Adipocyte (in vitro differentiated cells): Measurements from ENCODE around the gene TEX14.
"Not testable (repeated sequence)": the region's sequence is repeated elsewhere in the genome, so short reads cannot be mapped to it uniquely, and the experiment has no call there.

Source experiments
- DNase-seq: peaks from one replicate; pipeline ENCODE4 v3.0.0-alpha.2; 2015; ENCODE audit warnings: low read depth
- H3K27me3 ChIP-seq: replicated peaks from 2 replicates; pipeline ENCODE4 v1.7.0; 2013; ENCODE audit warnings: mild to moderate bottlenecking, low read length, moderate library complexity; ENCODE audit not compliant: control insufficient read depth, insufficient read depth
- H3K36me3 ChIP-seq: 2 replicates; pipeline ENCODE4 v1.7.0; 2013; ENCODE audit warnings: low read length, mild to moderate bottlenecking, moderate library complexity; ENCODE audit not compliant: control insufficient read depth, insufficient read depth, severe bottlenecking
- H3K4me1 ChIP-seq: 2 replicates; pipeline ENCODE4 v1.7.0; 2013; ENCODE audit warnings: mild to moderate bottlenecking, low read length, moderate library complexity; ENCODE audit not compliant: control insufficient read depth, insufficient read depth
- H3K4me3 ChIP-seq: 2 replicates; pipeline ENCODE4 v1.7.0; 2013; ENCODE audit warnings: mild to moderate bottlenecking, low read length, moderate library complexity
- H3K9ac ChIP-seq: 2 replicates; pipeline ENCODE4 v1.7.0; 2013; ENCODE audit warnings: mild to moderate bottlenecking, low read length, moderate library complexity
- H3K9me3 ChIP-seq: 2 replicates; pipeline ENCODE4 v1.7.0; 2013; ENCODE audit warnings: mild to moderate bottlenecking, low read length, moderate library complexity; ENCODE audit not compliant: control insufficient read depth

Gene TEX14

GRCh38 chr17:58667934-58668597 is 23.8 kb downstream of the TEX14 start:
- H3K9me3 ChIP-seq, result no peaks in the 10 kb centered on the region
- H3K36me3 ChIP-seq, result no peaks in the 10 kb centered on the region
- H3K27me3 ChIP-seq, result no peaks in the 10 kb centered on the region
- DNase-seq, result no peak
- H3K4me1 ChIP-seq, result no peaks in the 10 kb centered on the region
- no peak overlapping the region for H3K9ac ChIP-seq
- H3K4me3 ChIP-seq, result no peak overlapping the region

GRCh38 chr17:58666858-58667267 is 25.0 kb downstream of the TEX14 start:
- Histone ChIP-seq H3K27me3 (no peaks in the 10 kb centered on the region), H3K9me3 (no peaks in the 10 kb centered on the region), H3K36me3 (no peaks in the 10 kb centered on the region), H3K4me3 (no peak overlapping the region), H3K9ac (no peak overlapping the region), H3K4me1 (no peaks in the 10 kb centered on the region)
- peak; percentile 75 for DNase-seq

GRCh38 chr17:58665946-58666857 is 25.6 kb downstream of the TEX14 start:
- Histone ChIP-seq H3K27me3 (no peaks in the 10 kb centered on the region), H3K4me3 (no peak overlapping the region), H3K9me3 (no peaks in the 10 kb centered on the region), H3K36me3 (no peaks in the 10 kb centered on the region), H3K9ac (no peak overlapping the region), H3K4me1 (no peaks in the 10 kb centered on the region)
- DNase-seq, result no peak

- Histone ChIP-seq H3K4me1 (no peaks in the 10 kb centered on the region), H3K4me3 (no peak overlapping the region), H3K27me3 (no peaks in the 10 kb centered on the region), H3K9ac (no peak overlapping the region), H3K36me3 (no peaks in the 10 kb centered on the region), H3K9me3 (no peaks in the 10 kb centered on the region)
- DNase-seq, result no peak
Observed at GRCh38 chr17:58664302-58664701, 27.5 kb downstream of the TEX14 start.

- no peaks in the 10 kb centered on the region for H3K36me3 ChIP-seq
- no peaks in the 10 kb centered on the region for H3K9me3 ChIP-seq
- H3K27me3 ChIP-seq, result no peaks in the 10 kb centered on the region
- no peak for DNase-seq
- H3K4me3 ChIP-seq, result no peak overlapping the region
- no peaks in the 10 kb centered on the region for H3K4me1 ChIP-seq
- no peak overlapping the region for H3K9ac ChIP-seq
Observed at GRCh38 chr17:58661499-58661898, 30.3 kb downstream of the TEX14 start.

GRCh38 chr17:58660621-58661020 is 31.2 kb downstream of the TEX14 start:
- no peak overlapping the region for H3K4me3 ChIP-seq
- no peaks in the 10 kb centered on the region for H3K4me1 ChIP-seq
- no peaks in the 10 kb centered on the region for H3K27me3 ChIP-seq
- H3K9me3 ChIP-seq, result no peaks in the 10 kb centered on the region
- H3K36me3 ChIP-seq, result no peaks in the 10 kb centered on the region
- no peak for DNase-seq
- no peak overlapping the region for H3K9ac ChIP-seq

- DNase-seq, H3K36me3 ChIP-seq, H3K27me3 ChIP-seq, H3K4me1 ChIP-seq, H3K9me3 ChIP-seq: not testable (repeated sequence)
- Histone ChIP-seq H3K9ac (peak overlapping the region; percentile 87), H3K4me3 (peak overlapping the region; percentile 66)
Observed at GRCh38 chr17:58659714-58660084, 32.1 kb downstream of the TEX14 start.

- peak; percentile 88 for DNase-seq
- no peaks in the 10 kb centered on the region for H3K4me1 ChIP-seq
- H3K4me3 ChIP-seq, result peak overlapping the region; percentile 66
- H3K27me3 ChIP-seq, result no peaks in the 10 kb centered on the region
- peak overlapping the region; percentile 87 for H3K9ac ChIP-seq
- H3K36me3 ChIP-seq, result no peaks in the 10 kb centered on the region
- no peaks in the 10 kb centered on the region for H3K9me3 ChIP-seq
Observed at GRCh38 chr17:58658804-58659713, 32.8 kb downstream of the TEX14 start.

- H3K27me3 ChIP-seq, H3K36me3 ChIP-seq, H3K9ac ChIP-seq, H3K9me3 ChIP-seq, H3K4me1 ChIP-seq: not testable (repeated sequence)
- peak overlapping the region; percentile 44 for H3K4me3 ChIP-seq
- peak; percentile 18 for DNase-seq
Observed at GRCh38 chr17:58657962-58658803, 33.7 kb downstream of the TEX14 start.

GRCh38 chr17:58648236-58648635 is 43.6 kb downstream of the TEX14 start:
- Histone ChIP-seq H3K27me3 (peaks cover 10% of the 10 kb centered on the region), H3K9ac (no peak overlapping the region), H3K4me3 (no peak overlapping the region), H3K4me1 (peaks cover under 1% of the 10 kb centered on the region), H3K36me3 (no peaks in the 10 kb centered on the region), H3K9me3 (no peaks in the 10 kb centered on the region)
- DNase-seq, result no peak
